Caki2 (cell line): ENCODE data around the gene ARSG. TPM values are rescaled to one million over a fixed set of nuclear protein-coding genes. Genes with fewer than 3 reads are reported as not detected.
"Not testable (repeated sequence)": the region's sequence is repeated elsewhere in the genome, so short reads cannot be mapped to it uniquely, and the experiment has no call there.

Source experiments
- DNase-seq: peaks from one replicate; pipeline ENCODE4 v3.0.0-alpha.2; 2015; ENCODE audit warnings: low read depth
- in situ Hi-C: cut with HindIII; loops from 2 replicates; pipeline ENCODE4 v1.10.0; 2016; ENCODE audit warnings: low sequenced_read_pairs, low pct_unique_long_range_greater_than_20kb, mixed read lengths
- total RNA-seq: library from RNA; depleted of rRNA; stranded (reverse); fragments of >200 nt; shearing (Covaris generic); gene quantifications from 2 replicates; pipeline ENCODE4 v1.2.3, GENCODE V29; 2014; ENCODE audit warnings: low replicate concordance

Gene ARSG
- total RNA-seq, 1 experiment from 2014 or later, result 0.41 TPM

GRCh38 chr17:68320943-68321555 is 29.8 kb downstream of the ARSG start:
- DNase-seq, result no peak
- in situ Hi-C loops, result no loop called here

DNA sequence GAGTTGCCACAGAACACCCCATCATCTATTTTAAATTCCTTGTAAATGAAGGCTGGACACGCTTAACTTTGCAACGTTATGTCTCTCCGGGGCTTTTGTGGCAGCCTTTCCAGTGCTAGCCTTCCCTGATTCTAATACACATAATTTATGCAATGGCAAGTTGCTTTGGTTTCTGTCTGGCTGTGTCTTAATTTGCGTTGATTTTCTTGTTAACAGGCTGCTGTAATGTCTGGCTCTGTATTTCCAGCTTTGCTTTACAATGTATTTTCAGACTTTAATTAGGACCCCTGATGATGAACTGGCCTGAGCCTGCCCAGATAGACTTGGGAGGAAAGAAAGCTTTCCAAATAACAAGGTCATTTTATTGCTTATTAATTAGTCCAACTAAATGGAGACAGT is 30.3 kb downstream of the ARSG start:
- no peak for DNase-seq

DNA sequence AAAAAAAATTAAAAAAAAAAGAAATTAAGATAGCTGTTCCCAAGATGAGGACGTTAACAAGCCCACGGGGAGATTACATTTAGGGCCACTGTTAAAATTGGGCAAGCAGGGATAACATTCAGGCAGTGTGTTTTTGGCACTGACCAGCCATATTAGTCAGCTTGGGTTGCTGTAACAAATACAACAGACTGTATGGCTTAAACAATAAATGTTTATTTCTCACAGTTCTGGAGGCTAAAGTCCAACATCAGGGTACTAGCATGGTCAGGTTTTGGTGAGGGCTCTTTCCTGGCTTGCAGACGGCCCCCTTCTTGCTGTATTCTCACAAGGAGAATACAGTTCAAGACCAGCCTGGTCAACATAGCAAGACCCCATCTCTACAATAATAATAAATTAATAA is 31.3 kb downstream of the ARSG start:
- in situ Hi-C loops, result no loop called here
- no peak for DNase-seq

More for the DNA sequence above, 30.3 kb downstream of the ARSG start:
- in situ Hi-C loops, result no loop called here

GRCh38 chr17:68324114-68324513 is 32.8 kb downstream of the ARSG start:
- no peak for DNase-seq
- in situ Hi-C loops, result no loop called here

- no peak for DNase-seq
- in situ Hi-C loops, result no loop called here
Measured at GRCh38 chr17:68324654-68325336, 33.5 kb downstream of the ARSG start.

DNA sequence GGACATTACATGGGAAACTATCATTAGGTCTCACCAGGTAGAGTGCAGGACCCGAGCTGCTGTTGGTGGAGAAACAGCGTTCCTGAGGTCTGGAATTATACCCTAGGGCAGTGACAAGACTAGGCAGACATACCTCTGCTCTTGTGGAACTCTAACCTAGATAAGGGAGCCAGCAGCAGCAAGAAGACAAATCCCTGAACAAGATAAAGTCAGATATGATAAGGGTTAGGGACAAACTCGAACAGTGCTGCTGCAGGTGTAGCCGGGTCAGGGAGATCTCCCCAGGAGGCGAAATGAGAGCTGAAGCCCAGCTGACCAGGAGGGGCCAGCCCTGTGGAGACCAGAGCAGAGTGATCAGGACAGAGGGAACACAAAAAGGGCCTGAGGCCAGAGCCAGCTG is 34.7 kb downstream of the ARSG start:
- DNase-seq, result no peak
- in situ Hi-C loops, result no loop called here

DNA sequence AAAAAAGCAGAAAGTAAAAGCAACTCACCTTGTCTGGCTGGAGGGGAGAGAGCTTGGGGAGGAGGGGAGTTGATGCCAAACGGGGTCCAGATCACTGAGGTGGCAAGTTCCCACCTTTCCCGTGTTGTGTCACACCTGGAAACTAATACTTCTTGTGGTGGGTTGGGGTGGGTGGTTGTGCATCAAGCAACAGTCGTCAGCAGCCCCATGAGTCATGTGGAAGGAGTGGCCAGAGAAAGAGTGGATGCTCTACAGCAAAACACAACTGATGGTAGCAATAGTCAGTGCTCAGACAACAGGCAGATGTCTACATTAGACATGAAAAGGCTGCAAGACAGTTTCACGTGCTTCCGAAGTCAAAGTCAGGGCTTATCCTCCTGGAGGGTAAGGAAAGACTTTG is 35.4 kb downstream of the ARSG start:
- in situ Hi-C loops, result no loop called here
- no peak for DNase-seq

- in situ Hi-C loops, result no loop called here
- DNase-seq, result no peak
Measured at GRCh38 chr17:68327823-68328557, 36.7 kb downstream of the ARSG start.

- DNase-seq, result no peak
- in situ Hi-C loops, result no loop called here
Measured at GRCh38 chr17:68328676-68329075, 37.4 kb downstream of the ARSG start.

GRCh38 chr17:68329331-68329730 is 38.0 kb downstream of the ARSG start:
- no peak for DNase-seq
- in situ Hi-C loops, result no loop called here

GRCh38 chr17:68331932-68332331 is 40.6 kb downstream of the ARSG start:
- in situ Hi-C loops, DNase-seq: not testable (repeated sequence)

GRCh38 chr17:68334393-68334792 is 43.1 kb downstream of the ARSG start:
- in situ Hi-C loops, result no loop called here
- DNase-seq, result no peak

GRCh38 chr17:68341482-68341881 is 50.2 kb downstream of the ARSG start:
- no peak for DNase-seq
- in situ Hi-C loops, result no loop called here

DNA sequence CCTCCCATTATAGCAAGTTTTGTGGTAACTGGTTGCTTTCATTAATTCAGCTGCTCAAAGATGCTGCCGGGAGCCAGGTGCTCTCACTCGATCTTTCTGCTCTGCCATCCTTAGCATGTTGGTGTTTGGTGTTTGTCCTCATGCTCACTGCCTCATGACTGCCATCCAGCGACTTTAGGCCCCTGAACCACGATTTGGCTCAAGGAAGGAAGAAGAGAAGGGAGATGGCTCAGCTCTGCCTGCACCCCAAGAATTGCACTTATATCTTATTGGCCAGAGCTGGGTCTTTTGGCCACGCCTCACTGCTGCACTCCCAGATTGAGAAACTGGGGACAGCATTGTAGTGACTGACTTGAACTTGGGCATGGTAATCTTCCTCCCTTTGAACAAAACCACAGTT is 52.7 kb downstream of the ARSG start:
- in situ Hi-C loops, result no loop called here
- no peak for DNase-seq

- no peak for DNase-seq
- in situ Hi-C loops, result no loop called here
Measured at GRCh38 chr17:68344701-68345136, 53.4 kb downstream of the ARSG start.

GRCh38 chr17:68346448-68346847 is 55.2 kb downstream of the ARSG start:
- no peak for DNase-seq
- in situ Hi-C loops, result no loop called here

DNA sequence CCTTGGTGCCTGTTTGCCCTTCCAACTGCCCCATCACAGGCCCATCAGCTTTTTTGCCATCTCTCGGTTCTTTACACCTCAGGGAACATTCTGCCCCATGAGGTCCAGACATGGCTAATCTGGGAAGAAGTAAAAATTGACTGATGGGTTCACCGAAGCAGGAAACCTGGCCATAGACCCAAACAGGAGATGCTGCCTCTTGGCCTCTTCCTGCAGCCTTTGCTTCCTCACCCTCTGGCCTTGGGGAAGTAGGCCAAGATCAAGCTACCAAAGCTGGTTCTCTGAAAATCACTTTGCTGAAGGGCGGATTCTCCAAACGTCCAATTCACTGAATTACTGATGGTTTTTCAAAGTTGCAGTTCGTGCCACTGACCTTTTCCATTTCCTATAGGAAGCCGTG is 56.1 kb downstream of the ARSG start:
- no peak for DNase-seq
- in situ Hi-C loops, result no loop called here

DNA sequence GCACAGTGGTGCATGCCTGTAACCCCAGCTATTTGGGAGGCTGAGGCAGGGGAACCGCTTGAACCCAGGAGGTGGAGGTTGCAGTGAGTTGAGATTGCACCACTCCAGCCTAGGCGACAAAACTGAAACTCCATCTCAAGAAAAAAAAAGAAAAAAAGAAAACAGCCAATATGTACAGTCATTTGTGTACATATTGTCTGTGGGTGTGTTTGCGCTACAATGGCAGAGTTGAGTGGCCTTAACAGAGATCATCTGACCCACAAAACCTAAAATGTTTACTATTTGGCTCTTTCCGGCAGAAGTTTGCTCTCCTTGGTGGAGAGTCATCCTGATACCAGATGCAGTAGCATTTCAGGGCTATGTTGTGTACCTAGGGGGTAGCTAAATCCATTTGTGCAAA is 57.9 kb downstream of the ARSG start:
- no peak for DNase-seq
- in situ Hi-C loops, result no loop called here

- DNase-seq, result no peak
- in situ Hi-C loops, result no loop called here
Measured at GRCh38 chr17:68351395-68351794, 60.1 kb downstream of the ARSG start.
